NOMO-1 (cell line): ENCODE measurements around the gene TRIO.
"Not testable (repeated sequence)": the region's sequence is repeated elsewhere in the genome, so short reads cannot be mapped to it uniquely, and the experiment has no call there.

Experiments used
- DNase-seq, 2 experiments: peaks; one replicate each; lab custom pipeline; 2025; ENCODE audit not compliant: unreplicated experiment in 2 of 2; lab: John Stamatoyannopoulos, UW

TRIO gene

DNA sequence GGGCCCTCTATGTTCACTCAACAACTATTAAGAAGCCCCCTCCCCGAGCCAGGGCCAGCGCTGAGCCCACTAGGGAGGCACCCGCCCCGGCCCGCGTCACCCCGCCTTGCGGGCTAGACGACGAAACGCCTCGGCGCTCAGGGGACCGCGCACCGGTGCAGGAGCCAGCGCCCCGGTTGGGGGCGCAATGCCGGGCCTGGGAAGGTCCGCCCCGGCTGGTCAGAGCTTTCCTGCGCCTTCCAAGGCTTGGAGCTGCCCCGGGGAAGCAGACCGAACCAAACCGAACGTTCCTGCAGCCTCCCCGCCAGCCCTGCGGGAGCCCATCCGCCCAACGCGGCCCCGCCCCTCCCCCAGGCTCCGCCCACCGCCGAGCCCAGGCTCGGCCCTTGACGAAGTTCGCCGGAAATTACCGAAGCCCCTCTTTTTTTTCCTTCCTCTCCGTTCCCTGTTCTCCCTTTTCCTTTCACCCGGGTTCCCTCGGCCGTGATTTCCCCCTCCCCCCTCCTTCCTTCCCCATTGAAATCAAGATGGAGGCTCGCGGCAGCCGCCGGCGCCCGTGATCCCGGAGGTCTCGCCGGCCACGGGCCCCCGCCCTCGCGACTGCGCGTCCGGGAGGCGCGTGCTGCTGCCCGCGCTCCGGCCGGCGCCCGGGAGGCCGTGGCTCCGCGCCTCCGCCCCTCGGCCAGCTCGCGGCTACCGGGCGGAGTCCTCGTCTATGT lies at the start of gene TRIO:
Gene TRIO (plus strand): TSS at position 516 of the 719 bp plus-strand sequence. CDS start 384 bp downstream, outside the sequence.
- peak; percentile 81 to 92 for DNase-seq

DNA sequence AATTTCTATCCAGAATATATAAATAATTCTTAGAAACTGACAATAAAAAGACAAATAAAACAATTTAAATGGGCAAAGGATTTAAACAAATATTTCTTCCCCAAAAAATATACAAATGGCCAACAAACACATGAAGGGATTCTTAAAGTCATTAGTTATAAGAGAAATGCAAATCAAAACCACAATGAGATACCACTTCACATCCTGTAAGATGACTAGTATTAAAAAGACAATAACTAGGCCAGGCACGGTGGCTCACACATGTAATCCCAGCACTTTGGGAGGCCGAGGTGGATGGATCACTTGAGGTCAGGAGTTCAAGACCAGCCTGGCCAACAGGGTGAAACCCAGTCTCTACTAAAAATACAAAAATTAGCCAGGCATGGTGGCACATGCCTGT lies 45.8 kb upstream of the TRIO start:
- not testable (repeated sequence) for DNase-seq

DNA sequence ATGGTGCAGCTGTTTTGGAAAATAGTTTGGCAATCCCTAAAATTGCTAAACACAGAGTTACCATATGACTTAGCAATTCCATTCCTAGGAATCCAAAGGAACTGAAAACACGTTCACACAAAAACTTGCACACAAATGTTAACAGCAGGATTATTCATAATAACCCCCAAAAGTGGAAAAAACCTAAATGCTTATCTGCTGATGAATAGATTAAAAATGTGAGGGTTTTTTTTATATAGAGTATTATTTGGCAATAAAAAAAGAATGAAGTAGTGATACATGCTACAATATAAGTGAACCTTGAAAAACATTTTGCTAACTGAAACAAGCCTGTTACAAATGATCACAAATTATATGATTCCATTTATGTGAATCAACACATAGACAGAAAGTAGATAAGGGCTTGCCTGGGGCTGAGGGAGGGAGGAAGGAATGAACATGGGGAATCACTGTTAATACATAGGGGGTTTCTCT lies 45.1 kb upstream of the TRIO start:
- no peak for DNase-seq

DNA sequence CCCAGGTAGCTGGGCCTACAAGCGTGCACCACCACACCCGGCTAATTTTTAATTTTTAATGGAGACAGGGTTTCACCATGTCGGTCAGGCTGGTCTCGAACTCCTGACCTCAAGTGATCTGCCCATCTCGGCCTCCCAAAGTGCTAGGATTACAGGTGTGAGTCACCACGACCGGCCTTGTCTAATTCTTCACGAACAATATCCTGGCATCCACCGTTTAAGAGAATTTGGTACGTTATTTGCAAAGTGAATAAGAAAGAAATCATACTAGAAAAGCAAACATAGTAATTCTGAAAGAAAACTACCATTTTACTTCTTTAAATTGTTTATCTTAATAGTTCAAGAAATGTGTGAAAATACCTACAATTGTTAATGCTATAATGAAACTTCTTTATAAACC lies 42.9 kb upstream of the TRIO start:
- no peak for DNase-seq

DNA sequence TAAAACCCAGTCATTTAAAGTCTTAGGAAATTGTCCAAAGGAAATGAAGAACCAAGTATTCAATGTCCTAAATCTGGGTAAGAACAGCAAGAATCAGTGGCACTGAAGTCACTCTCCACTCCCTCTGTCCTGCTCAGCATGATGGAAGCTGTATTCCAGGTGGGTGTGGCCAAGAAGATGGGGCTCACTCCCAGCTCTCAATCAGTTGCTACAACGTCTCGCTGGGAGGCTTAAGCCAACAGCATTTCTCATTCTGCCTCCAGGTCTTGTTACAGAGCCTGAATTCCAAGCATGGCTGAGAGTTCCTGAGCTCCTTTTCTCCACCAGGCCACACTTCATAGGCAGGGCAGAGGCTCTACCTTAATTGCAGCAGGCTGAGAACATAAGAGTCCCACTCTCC lies 41.2 kb upstream of the TRIO start:
- no peak for DNase-seq

DNA sequence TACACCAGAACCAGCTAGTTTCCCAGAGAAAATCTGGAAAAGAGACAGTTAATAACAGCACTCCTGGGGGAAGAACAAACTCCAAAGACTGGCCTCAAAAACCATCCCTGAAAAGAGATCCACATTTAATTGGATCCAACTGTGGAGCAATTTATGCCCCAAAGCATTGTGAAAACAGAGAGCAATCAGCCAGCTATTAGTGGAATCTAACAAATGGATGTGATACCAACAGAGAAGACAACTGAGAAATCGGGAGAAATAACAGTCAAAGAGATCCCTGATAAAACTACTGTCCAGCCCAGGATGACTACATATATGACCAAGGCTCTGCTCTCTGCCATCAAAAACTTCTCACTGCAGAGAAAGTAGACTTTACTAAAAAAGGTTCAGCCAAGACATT lies 40.5 kb upstream of the TRIO start:
- DNase-seq = no peak

DNA sequence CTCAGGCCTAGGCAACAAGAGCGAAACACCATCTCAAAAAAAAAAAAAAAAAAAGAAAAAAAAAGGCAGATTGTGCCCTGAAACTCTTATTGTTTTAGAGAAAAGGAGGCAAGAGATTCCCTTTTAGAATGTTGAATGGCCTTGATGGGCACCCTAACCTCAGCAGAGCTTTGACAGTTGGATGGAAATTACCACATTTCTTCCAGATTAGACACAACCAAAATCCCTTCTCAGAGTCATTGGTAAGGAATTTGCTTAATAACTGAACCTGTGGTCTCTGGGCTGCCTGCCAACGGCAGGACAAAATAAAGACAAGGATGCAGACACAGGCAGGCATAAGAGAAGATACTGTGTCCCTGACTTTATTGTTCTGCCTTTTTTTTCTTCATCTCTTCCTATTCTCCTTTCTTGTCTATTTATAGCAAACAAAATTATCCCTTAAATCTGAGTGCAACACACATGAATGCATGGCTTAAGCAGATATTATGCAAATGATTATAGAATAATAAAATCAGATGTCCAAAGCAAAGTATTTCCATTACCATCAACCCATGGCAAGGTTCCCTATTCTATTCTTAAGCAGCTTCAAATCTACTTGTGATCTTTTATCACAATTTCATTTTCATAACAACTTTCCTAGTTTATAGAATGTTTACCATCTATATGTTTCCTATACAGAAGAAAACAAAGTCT lies 37.3 kb upstream of the TRIO start:
- DNase-seq = no peak

DNA sequence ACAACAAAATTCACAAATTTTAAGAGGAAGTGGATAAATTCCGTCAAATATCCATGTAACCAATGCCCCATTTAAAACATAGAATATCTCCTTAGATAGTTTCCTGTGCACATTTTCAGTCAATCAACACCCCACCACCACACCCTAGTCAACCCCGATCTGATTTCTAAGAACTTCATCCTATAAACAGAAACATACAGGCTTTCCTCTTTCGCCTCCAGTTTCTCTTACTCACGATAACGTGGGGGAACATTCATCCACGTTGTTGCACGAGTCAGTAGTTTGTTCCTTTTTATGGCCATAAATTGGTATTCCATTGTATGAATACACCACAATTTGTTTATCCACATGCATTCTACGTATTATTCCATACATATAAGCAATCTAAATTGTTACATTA lies 35.6 kb upstream of the TRIO start:
- DNase-seq = peak; percentile 23 to 53

DNA sequence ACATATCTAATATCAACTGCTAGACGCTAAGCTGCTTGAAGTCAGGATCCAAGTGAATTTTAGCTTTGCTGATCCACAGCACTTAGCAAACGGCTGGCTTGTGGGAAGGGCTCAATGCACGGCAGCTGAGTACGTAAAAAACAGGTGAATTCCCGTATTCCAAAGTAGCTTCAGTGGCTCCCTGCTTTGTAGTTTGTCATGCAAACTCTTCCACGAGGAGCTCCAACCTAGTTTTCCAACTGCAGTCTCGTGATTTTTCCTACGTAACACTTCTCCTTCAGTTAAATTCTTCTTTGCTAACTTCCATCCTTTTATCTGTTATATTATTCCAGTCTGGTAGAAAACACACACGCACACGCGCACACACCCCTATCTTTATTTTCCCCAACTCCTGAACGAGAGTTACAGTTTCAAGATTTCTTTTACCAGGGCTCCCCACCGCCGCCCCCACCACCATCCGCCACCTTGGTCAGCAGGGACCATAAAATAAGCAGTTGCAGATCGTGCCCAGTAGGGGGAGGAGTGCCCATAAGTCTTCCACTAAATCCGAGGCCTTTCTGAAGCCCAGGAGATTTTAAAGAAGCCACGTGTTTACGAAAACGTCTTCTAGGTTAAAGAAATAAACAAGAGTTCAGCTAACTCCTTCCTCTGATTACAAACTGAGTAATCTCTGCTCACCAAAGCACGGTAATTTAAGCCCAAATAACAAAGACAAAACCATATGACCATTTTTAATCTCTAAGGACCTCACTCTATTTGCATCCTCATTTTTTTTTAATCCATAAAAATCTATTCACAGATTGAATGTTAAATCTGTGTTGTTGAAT lies 34.8 kb upstream of the TRIO start:
- peak; percentile 91 to 94 for DNase-seq

DNA sequence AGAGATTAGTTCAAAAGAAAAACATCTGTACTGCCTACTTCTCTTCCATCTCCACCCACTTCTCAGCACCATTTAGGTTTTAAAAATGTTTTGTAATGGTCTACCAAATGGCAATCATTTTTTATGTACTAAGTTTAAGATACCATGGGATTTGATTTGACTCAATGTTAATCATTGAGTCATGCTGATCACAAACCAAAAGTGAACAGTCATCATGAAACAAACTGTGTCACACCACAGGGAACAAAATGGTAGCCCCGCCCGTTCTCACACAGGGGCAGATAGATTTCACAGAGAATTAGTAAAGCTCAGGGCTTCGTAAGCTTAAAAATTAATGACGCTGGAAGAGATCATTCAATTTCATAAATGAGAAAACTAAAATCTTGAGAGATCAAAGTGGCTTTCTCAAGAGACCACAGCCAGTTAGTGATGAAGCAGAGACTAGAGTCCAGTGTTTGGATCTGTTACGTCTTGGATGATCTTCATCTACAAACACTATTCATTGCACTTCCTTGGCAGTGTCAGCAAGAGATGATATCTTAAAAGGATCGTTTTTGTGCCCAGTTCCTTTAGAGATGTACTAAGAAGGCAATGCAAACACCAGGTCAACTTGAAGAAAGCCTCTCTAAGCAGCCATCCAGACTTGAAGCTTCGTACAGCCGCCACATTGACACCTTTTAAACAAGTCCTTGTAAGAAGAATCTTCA lies 33.9 kb upstream of the TRIO start:
- peak in 1 of 2 experiments; percentile 25 for DNase-seq

DNA sequence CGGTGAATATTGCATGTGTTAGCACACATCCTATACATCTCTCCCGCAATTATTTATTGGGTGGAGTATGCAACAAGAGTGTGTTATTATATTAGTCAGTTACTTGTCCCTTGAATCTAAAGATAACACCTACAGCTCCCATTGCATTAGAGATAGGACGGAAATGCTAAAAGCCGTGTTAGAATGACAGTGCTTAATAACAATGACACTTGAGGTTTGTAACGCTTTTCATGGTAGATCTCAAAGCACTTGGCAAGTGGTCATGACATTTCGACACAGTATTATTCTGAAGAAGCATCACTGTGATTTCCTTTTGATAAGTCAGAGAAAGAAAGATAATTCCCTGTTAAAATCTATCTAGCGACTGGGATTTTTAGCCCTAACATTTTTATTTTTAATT lies 33.4 kb upstream of the TRIO start:
- no peak for DNase-seq

DNA sequence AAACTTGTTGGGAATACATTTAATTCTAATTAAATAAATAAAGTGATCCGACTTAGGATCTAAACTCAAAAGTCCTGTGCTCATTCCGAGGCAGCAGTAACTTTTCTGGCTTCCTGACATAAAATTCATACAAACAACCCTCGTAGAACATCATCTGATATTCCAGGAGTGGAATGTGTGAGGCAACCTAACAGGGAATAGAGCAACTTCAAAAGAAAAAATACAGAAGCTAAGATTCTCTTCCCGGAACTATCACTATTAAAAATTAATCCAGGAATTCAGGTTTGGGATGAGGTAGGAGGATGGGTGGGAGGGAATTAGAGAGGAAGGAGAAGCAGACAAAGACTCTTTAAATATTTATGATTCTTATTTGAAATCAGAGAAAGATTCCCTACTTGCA lies 32.9 kb upstream of the TRIO start:
- no peak for DNase-seq

DNA sequence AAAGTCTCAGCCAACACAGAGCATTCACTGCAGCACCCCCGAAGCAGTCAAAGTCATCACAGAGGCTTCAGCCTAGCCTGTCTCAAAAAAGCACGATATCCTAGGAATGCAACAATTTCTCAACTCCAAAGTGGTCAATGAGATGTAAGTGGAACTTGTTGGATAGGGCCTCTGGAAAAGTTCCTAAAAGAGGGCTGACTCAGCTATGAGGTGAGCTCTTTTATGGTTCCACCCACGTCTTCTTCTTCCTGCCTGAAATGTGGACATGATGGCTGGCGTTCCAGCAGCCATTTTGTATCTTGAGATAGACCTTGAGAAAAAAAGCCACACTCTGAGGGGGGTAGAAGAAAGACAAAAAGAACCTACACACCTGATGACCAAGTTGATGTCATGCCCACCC lies 32.5 kb upstream of the TRIO start:
- DNase-seq = no peak

DNA sequence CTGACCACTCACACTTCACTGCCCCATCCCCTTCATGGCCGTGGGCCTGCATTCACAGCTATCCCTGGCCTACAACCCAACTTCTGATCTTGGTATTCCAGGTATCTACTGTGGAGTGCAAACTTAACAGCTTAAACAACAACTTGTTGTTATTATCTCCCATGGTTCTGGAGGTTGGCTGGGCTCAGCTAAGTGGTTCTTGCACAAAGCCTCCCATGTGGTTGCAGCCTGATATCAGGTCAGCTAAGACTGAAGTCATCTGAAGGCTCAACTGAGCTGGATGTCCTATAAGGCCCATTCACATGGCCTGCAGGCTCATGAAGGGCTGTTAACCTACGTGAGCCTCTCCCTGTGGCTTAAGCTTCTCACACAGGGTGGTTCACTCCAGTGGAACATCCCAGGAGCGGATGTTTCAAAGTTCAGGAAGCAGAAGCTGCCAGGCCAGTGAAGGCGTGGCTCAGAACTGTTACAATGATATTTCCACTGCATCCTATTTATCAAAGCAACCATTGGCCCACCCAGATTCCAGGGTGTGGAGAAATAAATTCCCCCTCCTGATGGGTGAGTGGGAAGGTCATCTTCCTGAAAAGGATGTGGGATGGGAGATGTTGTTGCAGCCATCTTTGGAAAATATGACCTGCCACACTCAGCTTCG lies 30.0 kb upstream of the TRIO start:
- no peak for DNase-seq

DNA sequence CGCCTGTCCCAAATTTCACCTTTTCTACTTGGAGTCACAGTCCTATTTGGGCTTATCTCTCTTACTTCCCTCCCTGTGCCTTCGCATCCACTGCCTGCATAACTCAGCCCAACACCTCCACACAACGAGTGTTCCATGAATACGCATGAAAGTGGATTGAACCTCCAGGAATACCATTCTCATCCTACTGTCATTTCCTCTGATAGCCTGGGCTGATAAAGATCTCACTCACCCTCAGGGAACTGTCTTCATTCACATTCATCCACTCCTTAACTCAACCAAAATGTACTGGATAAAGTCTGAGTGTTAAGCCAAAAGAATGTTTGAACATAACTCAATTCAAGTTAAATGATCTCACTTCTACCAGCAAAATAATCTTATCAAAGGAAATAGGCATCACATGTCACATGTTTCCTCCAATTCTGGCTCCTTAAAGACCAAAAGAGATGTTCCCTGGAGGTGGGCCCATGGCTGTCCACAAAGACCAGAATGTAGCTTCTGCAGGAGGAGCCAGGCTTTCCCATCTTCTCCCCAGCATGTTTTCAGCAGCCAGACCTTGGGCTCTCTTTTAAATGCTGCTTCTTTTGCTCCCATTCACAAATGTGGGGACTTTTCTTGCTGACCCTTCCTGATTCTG lies 28.4 kb upstream of the TRIO start:
- DNase-seq = no peak

DNA sequence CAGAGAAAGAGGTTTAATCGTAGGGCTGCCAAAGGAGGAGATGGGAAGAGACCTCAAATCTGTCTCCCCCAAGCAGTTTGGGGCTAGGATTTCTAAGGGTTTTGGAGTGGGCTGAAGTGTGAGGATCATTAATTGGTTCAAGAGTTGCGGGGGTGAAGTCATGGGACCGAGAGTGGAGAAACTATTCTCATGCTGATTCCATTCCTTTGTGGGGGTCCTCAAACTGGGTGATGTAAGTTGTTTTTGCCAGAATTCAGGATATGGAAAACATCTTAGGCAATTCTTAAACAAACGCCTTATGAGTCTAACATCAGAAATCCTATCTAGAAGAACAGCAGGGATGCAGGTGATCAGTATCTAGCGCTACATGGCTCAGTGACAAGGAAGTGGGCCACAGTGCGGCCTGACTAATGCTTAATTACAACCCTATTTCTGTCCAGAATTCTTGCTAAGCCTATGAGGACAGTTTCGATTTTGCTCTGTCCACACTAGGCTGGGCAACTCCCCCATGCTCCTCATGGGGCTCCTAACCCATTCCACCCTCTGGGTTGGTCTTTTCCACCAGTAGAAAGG lies 27.7 kb upstream of the TRIO start:
- DNase-seq = no peak

DNA sequence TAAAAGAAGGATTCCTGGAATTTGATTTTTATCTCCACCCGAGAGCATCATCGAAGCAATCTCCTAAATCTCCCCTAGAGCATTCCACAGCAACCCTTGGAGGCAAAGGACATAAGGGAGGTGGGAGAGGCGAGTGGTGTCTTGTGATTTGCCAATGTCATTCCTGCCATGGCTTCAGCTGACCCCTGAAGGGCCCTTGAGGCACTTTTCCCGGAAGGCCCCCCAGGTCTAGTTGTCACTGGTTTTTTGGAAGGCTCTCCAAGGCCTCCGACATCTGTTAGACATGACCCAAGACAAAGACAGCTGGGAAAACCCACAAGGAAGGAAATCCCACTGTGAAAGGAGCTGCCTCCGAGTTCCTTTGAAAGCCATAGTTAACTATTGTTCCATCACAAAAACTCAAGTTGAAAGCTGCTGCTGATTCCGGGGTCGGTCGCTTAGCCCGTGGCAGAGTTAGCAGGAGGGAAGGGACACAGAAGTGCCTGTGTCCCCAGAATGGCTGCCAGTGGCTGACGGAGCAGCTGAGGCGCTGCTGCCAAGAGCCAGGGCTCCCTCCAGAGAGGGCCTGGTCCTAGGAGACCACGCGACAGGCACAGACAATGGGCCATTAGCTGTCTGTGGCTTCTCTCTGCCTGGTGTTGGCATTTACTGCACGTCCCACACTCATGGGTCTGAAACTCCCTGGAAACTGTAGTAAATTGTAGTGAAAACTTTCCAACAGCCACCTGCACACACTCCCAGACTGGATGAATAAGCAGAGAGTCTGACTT lies 24.4 kb upstream of the TRIO start:
- no peak for DNase-seq

DNA sequence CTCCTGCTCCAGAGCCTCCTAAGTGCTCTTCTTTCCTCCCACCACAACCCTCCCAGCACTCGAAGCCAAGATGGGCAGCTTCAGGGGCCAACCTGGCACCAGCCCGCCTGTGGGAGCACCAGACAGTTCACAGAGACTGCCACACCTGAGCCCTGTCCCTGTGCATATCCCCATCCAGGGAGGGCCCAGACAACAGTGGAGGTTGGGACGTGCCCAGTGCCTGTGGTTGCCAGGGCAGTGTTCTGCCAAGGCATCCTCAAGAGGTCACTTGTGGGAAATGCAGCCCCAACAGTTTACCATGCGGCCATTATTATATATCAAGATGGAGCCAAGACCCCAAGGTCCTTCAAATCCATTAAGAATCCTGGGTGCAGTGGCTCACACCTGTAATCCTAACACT lies 23.0 kb upstream of the TRIO start:
- DNase-seq = no peak

DNA sequence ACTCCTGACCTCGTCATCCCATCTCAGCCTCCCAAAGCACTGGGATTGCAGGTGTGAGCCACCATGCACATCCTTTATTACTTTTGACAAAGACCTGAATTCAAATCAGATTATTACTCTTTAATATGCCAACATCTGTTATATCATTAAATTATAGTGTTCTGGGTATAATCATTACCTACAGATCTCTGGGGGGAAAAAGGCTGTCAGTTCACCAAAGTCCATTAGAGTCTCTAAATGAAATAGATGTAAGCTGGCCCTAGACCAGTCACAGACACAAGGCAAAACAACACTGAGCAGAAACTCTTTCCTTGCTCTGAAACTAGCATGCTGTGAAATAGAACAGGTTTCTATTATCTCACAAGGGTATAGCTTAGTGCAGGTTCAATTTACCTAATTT lies 21.6 kb upstream of the TRIO start:
- DNase-seq = no peak
